ENCODE data around the gene LRRC37B. TPM values are rescaled to one million over a fixed set of nuclear protein-coding genes. Genes with fewer than 3 reads are reported as not detected.
"Not testable (repeated sequence)": the region's sequence is repeated elsewhere in the genome, so short reads cannot be mapped to it uniquely, and the experiment has no call there.

LRRC37B gene
- total RNA-seq, 1 donor from 2014 or later: 34.3 TPM

DNA sequence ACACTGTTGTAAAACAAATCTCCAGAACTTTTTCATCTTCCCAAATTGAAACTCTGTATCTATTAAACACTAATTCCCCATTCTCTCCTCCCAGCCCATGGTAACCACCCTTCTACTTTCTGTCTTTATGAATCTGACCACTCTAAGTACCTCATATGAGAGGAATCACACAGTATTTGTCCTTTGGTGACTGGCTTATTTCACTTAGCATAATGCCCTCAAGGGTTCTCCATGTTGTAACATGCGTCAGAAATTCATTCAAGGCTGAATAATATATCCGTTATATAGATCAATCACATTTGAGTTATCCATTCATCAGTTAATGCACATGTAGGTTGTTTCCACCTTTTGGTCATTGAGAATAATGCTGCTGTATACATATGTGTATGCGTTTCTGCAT is 48.2 kb downstream of the LRRC37B start:
- H3K27ac Mint-ChIP-seq; DNase-seq (ENCODE audit: low spot score); intact Hi-C loops (cut with micrococcal nuclease); H3K4me1 Mint-ChIP-seq (ENCODE audit: low read depth); H3K27me3 Mint-ChIP-seq (ENCODE audit: low read depth); H3K9me3 Mint-ChIP-seq; H3K4me3 Mint-ChIP-seq (ENCODE audit: low read depth); H3K36me3 Mint-ChIP-seq (ENCODE audit: low read depth): not testable (repeated sequence)

DNA sequence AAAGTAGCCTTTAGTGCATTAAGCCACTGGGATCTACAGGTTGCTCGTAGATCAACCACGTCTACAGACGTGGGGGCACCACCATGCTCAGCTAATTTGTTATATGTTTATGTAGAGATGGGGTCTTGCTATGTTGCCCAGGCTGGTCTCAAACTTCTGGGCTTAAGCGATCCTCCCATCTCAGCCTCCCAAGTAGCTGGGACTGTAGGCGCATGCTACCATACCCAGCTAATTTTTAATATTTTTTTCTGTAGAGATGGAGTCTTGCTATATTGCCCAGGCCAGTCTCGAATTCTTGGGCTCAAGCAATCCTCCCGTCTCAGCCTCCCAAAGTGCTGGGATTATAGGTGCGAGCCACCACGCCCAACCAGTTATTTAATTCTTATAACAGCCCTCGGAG is 49.3 kb downstream of the LRRC37B start:
- H3K36me3 Mint-ChIP-seq (ENCODE audit: low read depth); H3K9me3 Mint-ChIP-seq; H3K27ac Mint-ChIP-seq; H3K27me3 Mint-ChIP-seq (ENCODE audit: low read depth); intact Hi-C loops (cut with micrococcal nuclease); H3K4me3 Mint-ChIP-seq (ENCODE audit: low read depth); DNase-seq (ENCODE audit: low spot score); H3K4me1 Mint-ChIP-seq (ENCODE audit: low read depth): not testable (repeated sequence)

DNA sequence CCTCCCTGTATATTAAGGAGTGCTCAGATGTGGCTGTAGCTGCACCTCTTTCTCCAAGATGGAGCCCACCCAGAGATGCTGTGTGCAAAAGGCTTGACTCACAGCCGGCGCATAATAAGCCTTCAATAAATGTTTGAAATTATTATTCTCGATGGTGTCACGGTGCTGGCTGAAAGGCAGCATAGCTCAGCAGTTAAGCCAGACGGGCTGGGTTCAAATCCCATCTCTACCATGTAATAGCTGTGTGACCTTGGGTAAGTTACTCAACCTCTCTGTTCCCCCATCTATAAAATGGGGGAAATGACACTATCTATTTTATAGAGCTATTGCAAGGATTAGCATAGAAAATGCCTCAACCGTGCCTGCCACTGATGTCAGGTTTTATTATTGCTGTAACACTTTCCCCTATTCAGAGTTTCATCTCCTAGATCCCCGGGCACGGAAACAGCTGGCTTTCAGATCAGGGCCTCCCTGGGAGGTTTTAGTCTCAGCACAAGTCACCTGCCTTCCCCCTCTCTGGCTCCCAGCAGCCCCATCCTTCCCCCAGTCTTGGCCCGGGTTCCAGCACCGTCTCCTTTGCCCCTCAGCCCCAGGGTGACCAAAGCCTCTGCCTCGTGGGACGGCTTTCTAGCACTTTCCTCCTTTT is 50.4 kb downstream of the LRRC37B start:
- H3K36me3 Mint-ChIP-seq (ENCODE audit: low read depth); H3K4me3 Mint-ChIP-seq (ENCODE audit: low read depth); H3K9me3 Mint-ChIP-seq; H3K4me1 Mint-ChIP-seq (ENCODE audit: low read depth); H3K27ac Mint-ChIP-seq; H3K27me3 Mint-ChIP-seq (ENCODE audit: low read depth); intact Hi-C loops (cut with micrococcal nuclease); DNase-seq (ENCODE audit: low spot score): not testable (repeated sequence)

DNA sequence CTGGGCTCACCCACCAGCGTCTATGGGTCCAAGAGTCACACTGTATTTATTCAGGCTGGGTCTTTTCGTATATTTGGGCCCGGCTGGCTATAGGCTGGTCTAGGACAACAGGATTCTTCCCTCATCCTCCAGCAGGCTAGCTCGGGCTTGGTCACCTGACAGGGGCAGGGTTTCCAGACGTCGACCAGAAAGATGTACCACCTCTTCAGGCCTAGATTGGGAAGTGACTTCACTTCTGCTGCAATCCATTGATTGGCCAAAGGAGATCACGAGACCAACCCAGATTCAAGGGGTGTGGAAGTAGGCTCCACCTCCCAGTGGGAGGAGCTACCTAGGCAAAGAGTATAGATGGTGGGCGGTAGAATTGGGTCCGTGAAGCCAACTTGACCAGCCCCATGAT is 53.5 kb downstream of the LRRC37B start:
- H3K4me1 Mint-ChIP-seq (ENCODE audit: low read depth); H3K9me3 Mint-ChIP-seq; H3K4me3 Mint-ChIP-seq (ENCODE audit: low read depth); H3K36me3 Mint-ChIP-seq (ENCODE audit: low read depth); H3K27ac Mint-ChIP-seq; H3K27me3 Mint-ChIP-seq (ENCODE audit: low read depth); intact Hi-C loops (cut with micrococcal nuclease); DNase-seq (ENCODE audit: low spot score): not testable (repeated sequence)

DNA sequence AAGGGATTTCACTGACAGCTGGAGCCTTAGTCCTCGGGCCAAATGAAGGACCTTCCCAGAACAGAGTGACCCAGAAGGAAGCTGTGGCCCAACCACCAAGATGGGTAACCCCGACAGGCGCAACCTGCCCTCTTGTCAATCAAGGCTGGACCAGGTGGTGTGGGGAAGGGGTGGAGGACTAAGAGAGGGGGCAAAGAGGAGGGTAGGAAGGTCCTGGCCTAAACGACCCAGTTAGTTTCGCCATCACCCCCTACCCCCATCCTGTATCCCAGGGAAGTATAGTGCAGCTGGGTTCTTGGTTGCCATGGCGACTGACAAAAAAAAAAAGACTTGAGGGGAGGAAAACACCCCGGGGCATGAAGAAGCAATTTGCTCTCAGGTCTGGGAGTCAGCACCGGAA is 54.7 kb downstream of the LRRC37B start:
- H3K27me3 Mint-ChIP-seq (ENCODE audit: low read depth); H3K36me3 Mint-ChIP-seq (ENCODE audit: low read depth); H3K27ac Mint-ChIP-seq; H3K4me1 Mint-ChIP-seq (ENCODE audit: low read depth); H3K9me3 Mint-ChIP-seq; intact Hi-C loops (cut with micrococcal nuclease); H3K4me3 Mint-ChIP-seq (ENCODE audit: low read depth); DNase-seq (ENCODE audit: low spot score): not testable (repeated sequence)

DNA sequence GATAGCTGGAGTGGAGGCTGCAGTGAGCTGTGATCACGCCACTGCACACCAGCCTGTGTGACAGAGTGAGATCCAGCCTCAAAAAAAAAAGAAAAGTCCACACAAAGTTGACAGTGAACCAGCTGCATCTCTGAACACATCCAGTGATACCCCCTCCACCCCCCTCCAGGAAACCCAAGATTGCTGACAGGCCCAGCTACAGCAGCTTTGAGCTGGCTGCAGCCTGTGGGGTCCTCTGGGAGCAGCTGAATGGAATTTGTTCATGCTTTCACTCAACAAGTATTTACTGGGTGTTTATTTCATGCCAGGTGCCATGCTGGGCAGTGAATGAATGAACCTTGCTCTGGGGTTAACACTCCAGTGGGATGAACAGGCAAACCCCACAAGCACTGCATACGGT is 56.9 kb downstream of the LRRC37B start:
- H3K4me3 Mint-ChIP-seq (ENCODE audit: low read depth); intact Hi-C loops (cut with micrococcal nuclease); H3K27me3 Mint-ChIP-seq (ENCODE audit: low read depth); H3K27ac Mint-ChIP-seq; H3K9me3 Mint-ChIP-seq; DNase-seq (ENCODE audit: low spot score); H3K4me1 Mint-ChIP-seq (ENCODE audit: low read depth); H3K36me3 Mint-ChIP-seq (ENCODE audit: low read depth): not testable (repeated sequence)

DNA sequence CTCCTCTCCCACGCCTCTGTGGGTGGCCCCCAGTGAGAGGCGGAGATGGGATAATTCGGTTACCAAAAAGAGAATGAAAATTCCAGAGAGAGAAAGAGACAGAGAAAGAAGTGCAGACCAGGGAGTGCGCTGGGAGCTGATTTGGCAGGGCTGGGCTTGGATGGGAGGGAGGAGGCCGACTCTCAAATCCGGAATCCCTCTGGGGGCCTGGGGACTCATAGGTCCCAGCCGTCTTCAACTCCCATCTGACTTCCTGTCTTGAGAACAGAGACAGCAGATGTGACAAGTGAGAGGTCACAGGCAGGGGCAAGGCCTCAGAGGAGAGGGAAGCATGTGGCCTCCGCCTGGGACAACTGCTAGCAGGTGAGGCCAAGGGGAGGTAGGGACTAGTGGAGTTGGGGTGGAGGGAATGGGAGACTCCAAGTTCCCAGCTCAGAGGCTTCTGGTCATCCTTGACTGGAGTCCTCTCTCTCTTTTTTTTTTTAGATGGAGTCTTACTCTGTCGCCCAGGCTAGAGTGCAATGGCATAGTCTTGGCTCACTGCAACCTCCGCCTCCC is 59.0 kb downstream of the LRRC37B start:
- H3K36me3 Mint-ChIP-seq (ENCODE audit: low read depth); H3K27ac Mint-ChIP-seq; H3K4me1 Mint-ChIP-seq (ENCODE audit: low read depth); H3K27me3 Mint-ChIP-seq (ENCODE audit: low read depth); H3K9me3 Mint-ChIP-seq; DNase-seq (ENCODE audit: low spot score); intact Hi-C loops (cut with micrococcal nuclease); H3K4me3 Mint-ChIP-seq (ENCODE audit: low read depth): not testable (repeated sequence)

DNA sequence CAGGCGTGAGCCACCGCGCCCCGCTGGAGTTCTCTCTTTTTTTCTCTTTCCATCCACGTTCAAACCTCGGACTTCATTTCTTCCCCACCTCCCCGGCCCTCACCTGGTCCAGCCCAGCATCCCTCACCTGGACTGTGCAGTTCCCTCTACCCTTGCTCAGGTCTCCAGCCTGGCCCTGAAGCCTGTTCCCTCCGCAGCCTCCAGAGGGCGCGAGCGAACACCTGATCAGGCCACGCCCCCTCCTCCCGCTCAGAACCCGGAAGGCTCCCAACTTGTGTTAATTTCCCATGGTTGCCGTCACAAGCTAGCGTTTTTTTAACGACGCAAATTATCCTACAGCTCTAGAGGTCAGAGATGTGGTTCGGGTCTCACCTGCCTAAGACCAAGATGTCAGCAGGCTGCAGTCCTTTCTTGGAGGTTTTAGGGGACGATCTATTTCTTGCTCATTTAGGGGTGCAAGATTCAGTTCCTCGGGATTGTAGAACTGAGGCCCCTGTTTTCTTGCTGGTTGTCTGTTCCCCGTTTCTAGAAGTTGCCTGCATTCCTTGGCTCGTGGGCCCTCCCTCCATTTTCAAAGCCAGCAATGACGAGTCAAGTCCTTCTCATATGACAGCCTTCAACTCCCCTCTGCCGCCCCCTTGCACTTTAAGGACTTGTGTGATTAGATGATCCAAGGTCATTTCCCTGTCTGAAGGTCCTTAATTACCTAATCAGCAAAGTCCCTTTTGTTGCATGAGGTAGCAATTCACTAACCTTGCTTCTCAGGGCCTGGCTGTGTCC is 59.9 kb downstream of the LRRC37B start:
- H3K4me1 Mint-ChIP-seq (ENCODE audit: low read depth); intact Hi-C loops (cut with micrococcal nuclease); H3K4me3 Mint-ChIP-seq (ENCODE audit: low read depth); H3K9me3 Mint-ChIP-seq; H3K36me3 Mint-ChIP-seq (ENCODE audit: low read depth); H3K27me3 Mint-ChIP-seq (ENCODE audit: low read depth): not testable (repeated sequence)
- peak; percentile 55 for DNase-seq (ENCODE audit: low spot score)
- peak overlapping the region; percentile 12 for H3K27ac Mint-ChIP-seq

DNA sequence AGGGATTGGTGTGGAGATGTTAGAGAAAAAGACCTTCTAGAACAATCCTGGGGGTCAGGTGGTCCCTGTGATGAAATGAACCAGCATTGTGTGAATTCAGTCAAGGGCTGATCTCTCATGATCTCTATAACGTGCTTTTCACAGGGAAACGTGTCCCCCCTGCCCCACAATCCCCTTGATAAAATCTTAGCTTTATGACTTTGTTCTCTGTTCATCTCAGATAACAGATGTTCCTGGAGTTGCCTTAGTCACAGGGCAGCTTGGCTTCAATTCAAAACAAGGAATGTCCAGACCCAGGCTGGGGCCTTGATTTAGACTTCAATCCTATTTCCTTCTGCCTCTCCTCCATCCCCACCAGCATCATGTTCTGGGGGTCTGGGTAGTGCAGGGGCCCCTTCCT is 61.9 kb downstream of the LRRC37B start:
- H3K9me3 Mint-ChIP-seq; H3K36me3 Mint-ChIP-seq (ENCODE audit: low read depth); H3K4me1 Mint-ChIP-seq (ENCODE audit: low read depth); H3K27ac Mint-ChIP-seq; H3K27me3 Mint-ChIP-seq (ENCODE audit: low read depth); H3K4me3 Mint-ChIP-seq (ENCODE audit: low read depth); DNase-seq (ENCODE audit: low spot score); intact Hi-C loops (cut with micrococcal nuclease): not testable (repeated sequence)

DNA sequence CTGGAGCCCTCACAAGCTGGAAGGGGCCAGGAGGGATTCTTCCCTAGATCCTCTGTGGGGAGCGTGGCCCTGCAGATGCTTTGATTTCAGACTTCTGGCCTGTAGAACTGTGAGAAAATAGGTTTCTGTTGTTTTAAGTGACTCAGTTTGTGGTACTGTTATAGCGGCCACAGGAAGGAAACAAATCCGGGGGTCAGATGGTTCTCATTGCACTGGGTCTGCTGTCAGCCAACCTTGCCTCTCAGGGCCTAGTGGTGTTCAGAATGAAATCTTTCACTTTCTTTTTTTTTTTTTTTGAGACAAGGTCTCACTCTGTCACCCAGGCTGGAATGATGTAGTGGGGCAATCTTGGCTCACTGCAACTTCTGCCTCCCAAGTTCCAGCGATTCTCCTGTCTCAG is 64.8 kb downstream of the LRRC37B start:
- H3K9me3 Mint-ChIP-seq; H3K27ac Mint-ChIP-seq; intact Hi-C loops (cut with micrococcal nuclease); H3K4me1 Mint-ChIP-seq (ENCODE audit: low read depth); H3K4me3 Mint-ChIP-seq (ENCODE audit: low read depth); H3K27me3 Mint-ChIP-seq (ENCODE audit: low read depth); H3K36me3 Mint-ChIP-seq (ENCODE audit: low read depth); DNase-seq (ENCODE audit: low spot score): not testable (repeated sequence)

DNA sequence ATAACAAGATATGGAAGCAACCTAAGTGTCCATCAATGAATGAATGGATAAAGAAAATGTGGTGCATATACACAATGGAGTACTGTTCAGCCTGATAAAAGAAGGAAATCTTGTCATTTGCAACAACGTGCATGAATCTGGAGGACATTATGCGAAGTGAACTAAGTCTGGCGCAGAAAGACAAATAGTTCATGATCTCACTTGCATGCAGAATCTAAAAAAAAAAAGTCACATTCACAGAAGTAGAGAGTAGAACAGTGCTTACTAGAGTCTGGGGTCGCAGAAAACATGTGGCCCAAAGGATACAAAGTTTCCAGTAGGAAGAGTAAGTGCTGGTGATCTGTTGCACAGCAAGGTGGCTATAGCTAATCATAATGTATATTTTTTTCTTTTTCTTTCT is 65.9 kb downstream of the LRRC37B start:
- H3K4me1 Mint-ChIP-seq (ENCODE audit: low read depth); H3K27ac Mint-ChIP-seq; H3K36me3 Mint-ChIP-seq (ENCODE audit: low read depth); intact Hi-C loops (cut with micrococcal nuclease); H3K27me3 Mint-ChIP-seq (ENCODE audit: low read depth); H3K4me3 Mint-ChIP-seq (ENCODE audit: low read depth); DNase-seq (ENCODE audit: low spot score); H3K9me3 Mint-ChIP-seq: not testable (repeated sequence)

DNA sequence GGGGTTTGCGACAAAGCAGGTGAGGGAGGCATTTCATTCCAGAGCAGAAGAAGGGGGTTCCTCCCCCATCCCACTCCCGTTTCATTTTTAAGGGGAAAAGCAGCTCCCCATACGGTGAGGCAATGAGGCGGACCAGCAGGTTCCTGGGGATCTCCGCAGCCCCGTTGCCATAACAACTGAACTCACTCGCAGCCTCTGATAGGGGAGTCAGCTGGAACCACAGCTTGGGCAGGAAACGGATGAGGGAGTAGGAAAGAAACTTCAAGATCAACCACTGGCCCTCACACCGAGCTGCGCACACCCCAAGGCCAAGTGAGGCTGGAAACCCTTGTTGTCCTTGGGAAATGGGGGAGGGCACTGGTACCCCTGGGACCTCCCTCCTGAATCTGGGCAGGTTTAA is 72.6 kb downstream of the LRRC37B start:
- H3K9me3 Mint-ChIP-seq; intact Hi-C loops (cut with micrococcal nuclease); H3K27me3 Mint-ChIP-seq (ENCODE audit: low read depth); H3K4me1 Mint-ChIP-seq (ENCODE audit: low read depth); H3K36me3 Mint-ChIP-seq (ENCODE audit: low read depth): not testable (repeated sequence)
- peak; percentile 77 for DNase-seq (ENCODE audit: low spot score)
- H3K4me3 Mint-ChIP-seq (ENCODE audit: low read depth): peak overlapping the region; percentile 49
- peak overlapping the region; percentile 78 for H3K27ac Mint-ChIP-seq

DNA sequence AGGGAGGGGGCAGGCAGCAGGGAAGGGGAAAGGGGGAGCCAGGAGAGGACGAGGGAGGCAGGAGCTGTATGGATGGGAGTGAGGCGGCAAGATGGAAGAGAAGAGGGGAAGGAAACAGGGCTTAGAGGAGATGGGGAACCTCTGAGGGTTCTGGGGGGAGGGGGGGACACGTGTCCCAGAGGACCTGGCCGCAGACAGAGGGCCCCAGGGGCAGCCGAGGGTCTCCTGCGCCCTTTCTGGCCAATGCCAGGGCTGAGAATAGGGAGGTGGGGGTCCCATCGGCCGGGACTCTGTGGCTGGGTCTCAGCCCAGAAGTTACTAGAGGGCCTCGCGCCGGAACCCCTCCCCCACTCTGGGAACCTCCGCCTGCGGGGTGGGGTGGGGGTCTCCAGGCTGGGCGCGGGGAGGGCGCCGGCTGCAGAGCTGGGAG is 76.4 kb downstream of the LRRC37B start:
- H3K27ac Mint-ChIP-seq; H3K4me1 Mint-ChIP-seq (ENCODE audit: low read depth); H3K9me3 Mint-ChIP-seq: not testable (repeated sequence)

More for the DNA sequence above, 76.4 kb downstream of the LRRC37B start:
- DNase-seq (ENCODE audit: low spot score); H3K27me3 Mint-ChIP-seq (ENCODE audit: low read depth); H3K4me3 Mint-ChIP-seq (ENCODE audit: low read depth); intact Hi-C loops (cut with micrococcal nuclease); H3K36me3 Mint-ChIP-seq (ENCODE audit: low read depth): not testable (repeated sequence)

All from activated T-helper 2 cell treated with anti-CD3 and anti-CD28 coated beads, Interferon-gamma antibody, Interleukin-2, Interleukin-4, amounts not matched to agents 10 μg/mL and 5 μg/mL and 100 μg/mL, durations not matched to agents 14 hours and 24 hours and 36 hours (primary cell).